Gastrocnemius medialis (tissue), 4 donors: ENCODE data around the gene UGGT1.

ENCODE experiments used
- CTCF ChIP-seq, 5 experiments: fragments of 450-650 bp in 3 of 5; fragments of 200-600 bp in 2 of 5; sonication (generic) in 2 of 5; IDR thresholded peaks in 4 of 5; conservative IDR thresholded peaks in 1 of 5; 1 replicate in 4 of 5; 2 replicates in 1 of 5; pipeline ENCODE4 v1.5.1; 2016 to 2019; ENCODE audit warnings: antibody characterized with exemption in 5 of 5, mild to moderate bottlenecking in 3 of 5, moderate library complexity in 3 of 5
- POLR2A ChIP-seq, 2 donors: fragments of 450-650 bp; IDR thresholded peaks; one replicate each; pipeline ENCODE4 v1.6.1; 2017; ENCODE audit warnings: antibody characterized with exemption in 2 of 2, mild to moderate bottlenecking in 2 of 2, moderate library complexity in 2 of 2

GRCh38 chr2:128109243-128109642 is 18.2 kb downstream of the UGGT1 start:
- TF ChIP-seq CTCF (IDR thresholded peaks at IDR 0.05 in 4 of 5, conservative IDR thresholded peaks at IDR 0.05 in 1 of 5) = no peak
- TF ChIP-seq POLR2A (IDR thresholded peaks at IDR 0.05) = no peak
